ENCODE measurements around the gene PPP2R2D.

The PPP2R2D gene

DNA sequence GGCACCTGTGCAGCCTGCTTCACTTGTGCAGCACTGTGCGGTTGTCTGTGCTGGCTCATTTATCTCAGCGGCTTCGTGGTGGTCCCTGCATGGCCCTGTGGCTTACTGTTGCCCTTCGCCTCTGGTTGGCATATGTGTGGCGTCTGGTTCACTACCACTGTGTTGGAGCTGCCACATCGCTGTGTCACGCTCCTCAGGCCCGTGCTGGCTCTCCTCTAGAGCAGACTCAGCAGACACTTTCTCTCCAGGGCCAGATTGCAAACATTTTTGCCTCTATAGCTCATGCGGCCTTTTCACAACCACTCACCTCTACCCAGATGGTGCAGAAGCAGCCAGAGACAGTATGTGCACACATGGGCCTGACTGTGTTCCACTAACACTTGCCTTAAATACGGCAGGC, 37.9 kb downstream of the PPP2R2D start:
- DNase-seq (ENCODE audit: low read depth), result no peak
- H3K4me3 ChIP-seq (replicated peaks; ENCODE audit: low read depth, low read length), result no peak overlapping the region
- TF ChIP-seq, protein P1, sequence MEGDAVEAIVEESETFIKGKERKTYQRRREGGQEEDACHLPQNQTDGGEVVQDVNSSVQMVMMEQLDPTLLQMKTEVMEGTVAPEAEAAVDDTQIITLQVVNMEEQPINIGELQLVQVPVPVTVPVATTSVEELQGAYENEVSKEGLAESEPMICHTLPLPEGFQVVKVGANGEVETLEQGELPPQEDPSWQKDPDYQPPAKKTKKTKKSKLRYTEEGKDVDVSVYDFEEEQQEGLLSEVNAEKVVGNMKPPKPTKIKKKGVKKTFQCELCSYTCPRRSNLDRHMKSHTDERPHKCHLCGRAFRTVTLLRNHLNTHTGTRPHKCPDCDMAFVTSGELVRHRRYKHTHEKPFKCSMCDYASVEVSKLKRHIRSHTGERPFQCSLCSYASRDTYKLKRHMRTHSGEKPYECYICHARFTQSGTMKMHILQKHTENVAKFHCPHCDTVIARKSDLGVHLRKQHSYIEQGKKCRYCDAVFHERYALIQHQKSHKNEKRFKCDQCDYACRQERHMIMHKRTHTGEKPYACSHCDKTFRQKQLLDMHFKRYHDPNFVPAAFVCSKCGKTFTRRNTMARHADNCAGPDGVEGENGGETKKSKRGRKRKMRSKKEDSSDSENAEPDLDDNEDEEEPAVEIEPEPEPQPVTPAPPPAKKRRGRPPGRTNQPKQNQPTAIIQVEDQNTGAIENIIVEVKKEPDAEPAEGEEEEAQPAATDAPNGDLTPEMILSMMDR (IDR thresholded peaks at IDR 0.05; ENCODE audit: low read length, missing control alignments), result no peak

GRCh38 chr10:131942455-131942854, 41.6 kb downstream of the PPP2R2D start:
- TF ChIP-seq, protein P1 (IDR thresholded peaks at IDR 0.05; ENCODE audit: low read length, missing control alignments), result no peak
- no peak overlapping the region for H3K4me3 ChIP-seq (replicated peaks; ENCODE audit: low read depth, low read length)
- no peak for DNase-seq (ENCODE audit: low read depth)

DNA sequence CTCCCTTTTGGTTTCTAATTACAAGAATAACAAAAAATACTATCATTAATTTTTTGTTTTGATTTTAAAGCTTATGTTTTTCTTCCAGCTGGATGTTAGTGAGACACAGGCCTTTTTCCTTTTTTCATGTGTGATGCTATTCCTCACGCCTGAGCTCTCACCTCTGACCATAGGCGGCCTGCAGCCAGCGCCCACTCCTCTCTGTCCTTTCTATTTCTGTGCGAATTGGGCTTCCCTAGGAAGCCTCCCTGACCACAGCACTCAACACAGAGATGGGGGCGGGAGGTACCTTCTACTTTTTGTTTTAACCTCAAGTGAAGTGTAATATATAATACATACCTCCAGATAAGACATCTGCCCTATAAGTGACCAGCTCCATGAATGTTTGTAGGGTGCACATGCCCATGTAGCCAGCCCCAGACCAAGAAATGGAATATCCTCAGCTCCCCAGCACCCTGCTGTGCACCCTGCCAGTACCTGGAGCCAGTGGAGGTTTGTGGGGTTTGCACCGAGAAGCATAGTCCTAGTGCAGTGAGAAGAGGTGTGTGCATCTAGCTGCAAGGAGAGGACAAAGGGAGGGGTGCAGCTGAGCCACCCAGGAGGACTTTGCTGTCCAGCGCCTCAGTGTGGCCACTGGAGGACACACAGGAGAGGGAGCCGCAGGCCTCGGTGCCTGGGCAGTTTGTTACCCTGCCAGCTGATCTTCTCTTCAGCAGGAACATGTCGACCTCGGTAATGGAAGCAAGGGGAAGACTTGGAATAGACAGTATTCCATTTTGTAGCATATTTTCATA, 42.4 kb downstream of the PPP2R2D start:
- no peak overlapping the region for H3K4me3 ChIP-seq (replicated peaks; ENCODE audit: low read depth, low read length)
- peak; percentile 24 for DNase-seq (ENCODE audit: low read depth)
- TF ChIP-seq, protein P1 (IDR thresholded peaks at IDR 0.05; ENCODE audit: low read length, missing control alignments), result peak; percentile 46

- DNase-seq (ENCODE audit: low read depth), result no peak
- no peak overlapping the region for H3K4me3 ChIP-seq (replicated peaks; ENCODE audit: low read depth, low read length)
- TF ChIP-seq, protein P1 (IDR thresholded peaks at IDR 0.05; ENCODE audit: low read length, missing control alignments), result no peak
Measured at GRCh38 chr10:131944412-131944811, 43.6 kb downstream of the PPP2R2D start.

DNA sequence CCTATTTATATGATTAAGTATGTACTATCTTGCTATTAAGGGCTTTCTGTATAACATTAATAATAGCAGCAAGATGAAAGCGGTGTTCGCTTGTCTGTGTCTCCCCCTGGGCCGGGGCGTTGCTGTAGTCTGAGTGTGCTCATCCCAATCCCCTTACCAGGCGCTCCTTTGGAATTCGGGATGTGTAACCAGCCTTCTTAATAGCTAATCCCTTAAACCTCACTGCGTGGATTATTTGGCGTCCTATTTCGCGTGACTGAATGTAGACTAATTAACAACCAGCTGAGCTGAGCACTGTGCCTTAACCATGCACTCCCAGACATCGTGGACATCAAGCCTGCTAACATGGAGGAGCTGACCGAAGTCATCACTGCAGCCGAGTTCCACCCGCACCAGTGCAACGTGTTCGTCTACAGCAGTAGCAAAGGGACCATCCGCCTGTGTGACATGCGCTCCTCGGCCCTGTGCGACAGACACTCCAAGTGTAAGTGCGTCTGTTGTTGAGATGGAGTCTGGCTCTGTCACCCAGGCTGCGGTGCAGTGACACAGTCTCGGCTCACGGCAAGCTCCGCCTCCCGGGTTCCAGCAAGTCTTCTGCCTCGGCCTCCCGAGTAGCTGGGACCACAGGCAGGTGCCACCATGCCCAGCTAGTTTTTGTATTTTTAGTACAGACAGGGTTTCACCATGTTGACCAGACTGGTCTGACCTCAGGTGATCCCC, 44.3 kb downstream of the PPP2R2D start:
- TF ChIP-seq, protein P1 (IDR thresholded peaks at IDR 0.05; ENCODE audit: low read length, missing control alignments), result no peak
- DNase-seq (ENCODE audit: low read depth), result no peak
- no peak overlapping the region for H3K4me3 ChIP-seq (replicated peaks; ENCODE audit: low read depth, low read length)

DNA sequence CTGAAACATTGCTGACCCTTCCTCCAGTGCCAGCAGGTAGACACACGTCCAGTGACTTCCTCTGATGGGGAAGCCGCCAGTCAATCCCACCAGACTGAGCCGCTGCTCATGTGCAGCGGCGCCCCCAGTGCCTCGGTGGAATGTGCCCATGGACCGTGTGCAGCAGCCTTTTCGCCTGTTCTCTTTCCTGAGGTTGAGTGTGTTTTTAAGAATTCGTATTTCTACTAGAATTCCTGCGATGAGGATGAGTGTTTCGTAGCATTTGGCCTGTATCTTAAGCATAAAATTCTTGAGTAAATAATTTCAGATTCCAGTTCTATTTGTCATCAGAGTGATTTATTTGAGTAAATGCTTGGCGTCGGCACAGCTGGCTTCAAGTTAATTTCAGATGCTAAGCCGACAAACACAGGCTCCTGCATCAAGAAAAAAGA, 45.5 kb downstream of the PPP2R2D start:
- DNase-seq (ENCODE audit: low read depth), result peak; percentile 85

More for the DNA sequence above, 45.5 kb downstream of the PPP2R2D start:
- TF ChIP-seq, protein P1 (IDR thresholded peaks at IDR 0.05; ENCODE audit: low read length, missing control alignments), result no peak
- H3K4me3 ChIP-seq (replicated peaks; ENCODE audit: low read depth, low read length), result no peak overlapping the region

All from fibroblast of pulmonary artery (primary cell).